ENCODE data around the gene VLDLR. TPM values are rescaled to one million over a fixed set of nuclear protein-coding genes. Genes with fewer than 3 reads are reported as not detected.

Gene VLDLR
- total and polyA plus RNA-seq, 7 donors: 1.8 to 13.6 (median 4.0) TPM

GRCh38 chr9:2691626-2692025 is 70.0 kb downstream of the VLDLR start:
- no peaks in the 10 kb centered on the region for H3K9me3 ChIP-seq
- no peak overlapping the region for H3K4me3 ChIP-seq
- TF ChIP-seq CTCF (IDR thresholded peaks at IDR 0.05) (no peak), EP300 (IDR thresholded peaks at IDR 0.05) (no peak), POLR2A (IDR thresholded peaks at IDR 0.05) (no peak)
- no peak for DNase-seq
- no peaks in the 10 kb centered on the region for H3K27me3 ChIP-seq
- intact Hi-C loops (cut with DNase I): no loop called here
- no peaks in the 10 kb centered on the region for H3K4me1 ChIP-seq
- H3K27ac ChIP-seq: no peak overlapping the region
- 49 to 72% methylated on average over 2 of the region's 2 CpGs for WGBS, 2 donors
- H3K36me3 ChIP-seq: no peaks in the 10 kb centered on the region

- Histone ChIP-seq H3K27me3 (no peaks in the 10 kb centered on the region), H3K36me3 (no peaks in the 10 kb centered on the region), H3K27ac (no peak overlapping the region), H3K9me3 (no peaks in the 10 kb centered on the region), H3K4me3 (no peak overlapping the region), H3K4me1 (no peaks in the 10 kb centered on the region)
- no peak for TF ChIP-seq EP300 (IDR thresholded peaks at IDR 0.05)
- no peak for TF ChIP-seq POLR2A (IDR thresholded peaks at IDR 0.05)
- no peak for TF ChIP-seq POLR2AphosphoS5 (IDR thresholded peaks at IDR 0.05)
- TF ChIP-seq CTCF (IDR thresholded peaks at IDR 0.05): no peak
- intact Hi-C loops (cut with DNase I): no loop called here
- 89 to 95% methylated on average over 3 of the region's 3 CpGs for WGBS, 2 donors
- no peak for DNase-seq
Observed at GRCh38 chr9:2693056-2693455, 71.5 kb downstream of the VLDLR start.

- no peak overlapping the region for H3K27ac ChIP-seq
- no peak overlapping the region for H3K4me3 ChIP-seq
- no peak for DNase-seq
- intact Hi-C loops (cut with DNase I): no loop called here
- 80 to 91% methylated on average over 3 of the region's 3 CpGs for WGBS, 2 donors
- no peaks in the 10 kb centered on the region for H3K9me3 ChIP-seq
- no peaks in the 10 kb centered on the region for H3K4me1 ChIP-seq
- no peaks in the 10 kb centered on the region for H3K36me3 ChIP-seq
- H3K27me3 ChIP-seq: no peaks in the 10 kb centered on the region
- no peak for TF ChIP-seq POLR2AphosphoS5 (IDR thresholded peaks at IDR 0.05)
- no peak for TF ChIP-seq EP300 (IDR thresholded peaks at IDR 0.05)
- TF ChIP-seq POLR2A (IDR thresholded peaks at IDR 0.05): no peak
- no peak for TF ChIP-seq CTCF (IDR thresholded peaks at IDR 0.05)
Observed at GRCh38 chr9:2697492-2697891, 75.9 kb downstream of the VLDLR start.

GRCh38 chr9:2700398-2700797 is 78.8 kb downstream of the VLDLR start:
- DNase-seq: no peak
- Histone ChIP-seq H3K9me3 (no peaks in the 10 kb centered on the region), H3K4me1 (no peaks in the 10 kb centered on the region), H3K36me3 (no peaks in the 10 kb centered on the region), H3K27ac (no peak overlapping the region), H3K4me3 (no peak overlapping the region), H3K27me3 (no peaks in the 10 kb centered on the region)
- intact Hi-C loops (cut with DNase I): no loop called here
- WGBS, 2 donors: 82 to 84% methylated on average over 6 of the region's 6 CpGs
- TF ChIP-seq EP300 (IDR thresholded peaks at IDR 0.05) (no peak), POLR2AphosphoS5 (IDR thresholded peaks at IDR 0.05) (no peak), CTCF (IDR thresholded peaks at IDR 0.05) (no peak), POLR2A (IDR thresholded peaks at IDR 0.05) (no peak)

- Histone ChIP-seq H3K27ac (no peak overlapping the region), H3K27me3 (no peaks in the 10 kb centered on the region), H3K4me1 (no peaks in the 10 kb centered on the region), H3K36me3 (no peaks in the 10 kb centered on the region), H3K4me3 (no peak overlapping the region), H3K9me3 (no peaks in the 10 kb centered on the region)
- DNase-seq: no peak
- WGBS, 2 donors: 88 to 92% methylated on average over 10 of the region's 10 CpGs
- intact Hi-C loops (cut with DNase I): no loop called here
- TF ChIP-seq EP300 (IDR thresholded peaks at IDR 0.05): no peak
- TF ChIP-seq POLR2AphosphoS5 (IDR thresholded peaks at IDR 0.05): no peak
- TF ChIP-seq POLR2A (IDR thresholded peaks at IDR 0.05): no peak
- TF ChIP-seq CTCF (IDR thresholded peaks at IDR 0.05): no peak
Observed at GRCh38 chr9:2700909-2701550, 79.4 kb downstream of the VLDLR start.
